Tibial nerve (tissue), 4 donors: ENCODE data around the gene FANCL. TPM values are rescaled to one million over a fixed set of nuclear protein-coding genes. Genes with fewer than 3 reads are reported as not detected.
"Not testable (repeated sequence)": the region's sequence is repeated elsewhere in the genome, so short reads cannot be mapped to it uniquely, and the experiment has no call there.

Experiments used
- DNase-seq, 2 donors: peaks; one replicate each; pipeline ENCODE4 v3.0.0-alpha.2; 2019; ENCODE audit warnings: low spot score in 2 of 2
- H3K27ac ChIP-seq, 4 donors: fragments of 200-600 bp; sonication (generic) in 3 of 4; one replicate each; pipeline ENCODE4 v1.5.1; 2017 to 2019; ENCODE audit warnings: mild to moderate bottlenecking in 1 of 4
- H3K27me3 ChIP-seq, 2 donors: fragments of 200-600 bp; sonication (generic) in 1 of 2; one replicate each; pipeline versions ENCODE4 v1.5.1 to v1.6.0; 2017 to 2019
- H3K36me3 ChIP-seq, 3 donors: fragments of 200-600 bp; sonication (generic); one replicate each; pipeline ENCODE4 v1.5.1; 2018 to 2019
- H3K4me1 ChIP-seq, 4 donors: fragments of 200-600 bp; sonication (generic) in 3 of 4; one replicate each; pipeline ENCODE4 v1.5.1; 2017 to 2019
- H3K4me3 ChIP-seq, 4 donors: fragments of 200-600 bp; sonication (generic) in 3 of 4; one replicate each; pipeline ENCODE4 v1.5.1; 2017 to 2019; ENCODE audit warnings: mild to moderate bottlenecking in 1 of 4, moderate library complexity in 1 of 4
- H3K9me3 ChIP-seq, 4 donors: fragments of 200-600 bp; sonication (generic) in 3 of 4; one replicate each; pipeline ENCODE4 v1.5.1; 2017 to 2019
- CTCF ChIP-seq, 5 experiments: fragments of 200-600 bp in 3 of 5; fragments of 450-650 bp in 2 of 5; sonication (generic) in 3 of 5; IDR thresholded peaks; one replicate each; pipeline ENCODE4 v1.5.1; 2016 to 2019; ENCODE audit warnings: antibody characterized with exemption in 5 of 5, mild to moderate bottlenecking in 3 of 5, moderate library complexity in 2 of 5
- EP300 ChIP-seq, 2 donors: sonication (generic); formaldehyde crosslinking; IDR thresholded peaks; one replicate each; pipeline ENCODE4 v1.6.1; 2017; ENCODE audit warnings: antibody characterized with exemption in 2 of 2, mild to moderate bottlenecking in 1 of 2
- POLR2A ChIP-seq, 2 donors: fragments of 450-650 bp; IDR thresholded peaks; one replicate each; pipeline ENCODE4 v1.6.1; 2017; ENCODE audit warnings: antibody characterized with exemption in 2 of 2, mild to moderate bottlenecking in 2 of 2, moderate library complexity in 2 of 2
- WGBS, 2 donors: methylation state at CpG; one replicate each; pipeline ENCODE4 v1.1.5; 2018; 5-methylcytosine and 5-hydroxymethylcytosine counted together
- total RNA-seq, 4 donors: library from RNA; depleted of rRNA; stranded (reverse); fragments of >200 nt; gene quantifications; one replicate each; pipeline ENCODE4 v1.1.0, GENCODE V29; 2016

The FANCL gene
- 10 to 100 TPM; 19.3 to 26.5 (median 24.5) TPM for total RNA-seq

- Histone ChIP-seq H3K27me3 (no peaks in the 10 kb centered on the region), H3K4me3 (peak within 1 kb of the TSS; percentile 62 to 89 (median 78)), H3K9me3 (no peaks in the 10 kb centered on the region), H3K27ac (peak within 1 kb of the TSS; percentile 69 to 86 (median 74)), H3K36me3 (no peaks in the 10 kb centered on the region), H3K4me1 (peaks cover 0 to 15% (median 0%) of the 10 kb centered on the region in 4 donors)
- 0 to 1% methylated on average over 57 to 59 of the region's 59 CpGs for WGBS, 2 donors
- DNase-seq = peak; percentile 73 to 74
- peak; percentile 16 to 47 for TF ChIP-seq POLR2A (IDR thresholded peaks at IDR 0.05)
- TF ChIP-seq CTCF (IDR thresholded peaks at IDR 0.05) = peak in 1 of 5 experiments; percentile 16
- peak in 1 of 2 donors; percentile 63 for TF ChIP-seq EP300 (IDR thresholded peaks at IDR 0.05)
Observed at GRCh38 chr2:58240670-58241545, at the start of gene FANCL. Gene FANCL, minus strand, starts transcription at chr2:58241325. Its CDS starts 12 bp downstream, at chr2:58241313.

- DNase-seq = no peak
Observed at GRCh38 chr2:58289029-58289428, 47.9 kb upstream of the FANCL start.

GRCh38 chr2:58283931-58284330, 42.8 kb upstream of the FANCL start:
- Histone ChIP-seq H3K27ac (no peak overlapping the region), H3K4me1 (no peaks in the 10 kb centered on the region), H3K36me3 (no peaks in the 10 kb centered on the region)

More at GRCh38 chr2:58289029-58289428, 47.9 kb upstream of the FANCL start:
- H3K4me1 ChIP-seq = no peaks in the 10 kb centered on the region
- 84 to 93% methylated on average over 3 of the region's 3 CpGs for WGBS, 2 donors
- TF ChIP-seq CTCF (IDR thresholded peaks at IDR 0.05) = no peak
- TF ChIP-seq EP300 (IDR thresholded peaks at IDR 0.05) = no peak
- TF ChIP-seq POLR2A (IDR thresholded peaks at IDR 0.05) = no peak
- H3K36me3 ChIP-seq = no peaks in the 10 kb centered on the region
- H3K27ac ChIP-seq = no peak overlapping the region
- H3K9me3 ChIP-seq = no peaks in the 10 kb centered on the region
- no peaks in the 10 kb centered on the region for H3K27me3 ChIP-seq
- no peak overlapping the region for H3K4me3 ChIP-seq

GRCh38 chr2:58275144-58275543, 34.0 kb upstream of the FANCL start:
- H3K27me3 ChIP-seq, H3K9me3 ChIP-seq: not testable (repeated sequence)
- 89 to 90% methylated on average over 3 of the region's 3 CpGs for WGBS, 2 donors

More at GRCh38 chr2:58283931-58284330, 42.8 kb upstream of the FANCL start:
- Histone ChIP-seq H3K27me3 (no peaks in the 10 kb centered on the region), H3K4me3 (no peak overlapping the region), H3K9me3 (no peaks in the 10 kb centered on the region)
- TF ChIP-seq EP300 (IDR thresholded peaks at IDR 0.05) = no peak
- DNase-seq = no peak

GRCh38 chr2:58271826-58272225, 30.7 kb upstream of the FANCL start:
- no peak overlapping the region for H3K27ac ChIP-seq
- DNase-seq = no peak
- no peaks in the 10 kb centered on the region for H3K36me3 ChIP-seq
- 30 to 42% methylated on average over 1 of the region's 1 CpG for WGBS, 2 donors
- H3K4me3 ChIP-seq = no peak overlapping the region
- TF ChIP-seq CTCF (IDR thresholded peaks at IDR 0.05) = no peak
- TF ChIP-seq EP300 (IDR thresholded peaks at IDR 0.05) = no peak
- TF ChIP-seq POLR2A (IDR thresholded peaks at IDR 0.05) = no peak
- H3K9me3 ChIP-seq = no peaks in the 10 kb centered on the region
- H3K4me1 ChIP-seq = no peaks in the 10 kb centered on the region
- no peaks in the 10 kb centered on the region for H3K27me3 ChIP-seq

More at GRCh38 chr2:58275144-58275543, 34.0 kb upstream of the FANCL start:
- H3K36me3 ChIP-seq, H3K27ac ChIP-seq, DNase-seq, H3K4me3 ChIP-seq, H3K4me1 ChIP-seq: not testable (repeated sequence)

GRCh38 chr2:58268685-58269084, 27.6 kb upstream of the FANCL start:
- H3K27ac ChIP-seq = no peak overlapping the region
- no peaks in the 10 kb centered on the region for H3K27me3 ChIP-seq
- no peak for TF ChIP-seq EP300 (IDR thresholded peaks at IDR 0.05)
- no peak for TF ChIP-seq POLR2A (IDR thresholded peaks at IDR 0.05)
- no peak for TF ChIP-seq CTCF (IDR thresholded peaks at IDR 0.05)
- no peaks in the 10 kb centered on the region for H3K9me3 ChIP-seq
- 95 to 96% methylated on average over 4 of the region's 4 CpGs for WGBS, 2 donors
- H3K4me3 ChIP-seq = no peak overlapping the region
- H3K4me1 ChIP-seq = no peaks in the 10 kb centered on the region
- DNase-seq = no peak
- H3K36me3 ChIP-seq = no peaks in the 10 kb centered on the region
